Gastrocnemius medialis (tissue), 4 donors: ENCODE measurements around the gene VAT1.

Source experiments
- CTCF ChIP-seq, 5 experiments: fragments of 450-650 bp in 3 of 5; fragments of 200-600 bp in 2 of 5; sonication (generic) in 2 of 5; IDR thresholded peaks in 4 of 5; conservative IDR thresholded peaks in 1 of 5; 1 replicate in 4 of 5; 2 replicates in 1 of 5; pipeline ENCODE4 v1.5.1; 2016 to 2019; ENCODE audit warnings: antibody characterized with exemption in 5 of 5, mild to moderate bottlenecking in 3 of 5, moderate library complexity in 3 of 5
- POLR2A ChIP-seq, 2 donors: fragments of 450-650 bp; IDR thresholded peaks; one replicate each; pipeline ENCODE4 v1.6.1; 2017; ENCODE audit warnings: antibody characterized with exemption in 2 of 2, mild to moderate bottlenecking in 2 of 2, moderate library complexity in 2 of 2

GRCh38 chr17:42985225-42985624 lies 37.0 kb downstream of the VAT1 start:
- TF ChIP-seq CTCF (IDR thresholded peaks at IDR 0.05 in 4 of 5, conservative IDR thresholded peaks at IDR 0.05 in 1 of 5) (no peak), POLR2A (IDR thresholded peaks at IDR 0.05) (no peak)
